ENCODE results near the gene UBE4A. TPM values are rescaled to one million over a fixed set of nuclear protein-coding genes. Genes with fewer than 3 reads are reported as not detected.

Gene UBE4A
- total RNA-seq, 1 donor from 2014 or later = 40.0 TPM

GRCh38 chr11:118418766-118419165 lies 59.4 kb downstream of the UBE4A start:
- DNase-seq = no peak
- intact Hi-C loops (cut with DNase I) = no loop called here
- TF ChIP-seq, protein P1, sequence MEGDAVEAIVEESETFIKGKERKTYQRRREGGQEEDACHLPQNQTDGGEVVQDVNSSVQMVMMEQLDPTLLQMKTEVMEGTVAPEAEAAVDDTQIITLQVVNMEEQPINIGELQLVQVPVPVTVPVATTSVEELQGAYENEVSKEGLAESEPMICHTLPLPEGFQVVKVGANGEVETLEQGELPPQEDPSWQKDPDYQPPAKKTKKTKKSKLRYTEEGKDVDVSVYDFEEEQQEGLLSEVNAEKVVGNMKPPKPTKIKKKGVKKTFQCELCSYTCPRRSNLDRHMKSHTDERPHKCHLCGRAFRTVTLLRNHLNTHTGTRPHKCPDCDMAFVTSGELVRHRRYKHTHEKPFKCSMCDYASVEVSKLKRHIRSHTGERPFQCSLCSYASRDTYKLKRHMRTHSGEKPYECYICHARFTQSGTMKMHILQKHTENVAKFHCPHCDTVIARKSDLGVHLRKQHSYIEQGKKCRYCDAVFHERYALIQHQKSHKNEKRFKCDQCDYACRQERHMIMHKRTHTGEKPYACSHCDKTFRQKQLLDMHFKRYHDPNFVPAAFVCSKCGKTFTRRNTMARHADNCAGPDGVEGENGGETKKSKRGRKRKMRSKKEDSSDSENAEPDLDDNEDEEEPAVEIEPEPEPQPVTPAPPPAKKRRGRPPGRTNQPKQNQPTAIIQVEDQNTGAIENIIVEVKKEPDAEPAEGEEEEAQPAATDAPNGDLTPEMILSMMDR (IDR thresholded peaks at IDR 0.05) = no peak
- Histone ChIP-seq H3K4me3 (no peak overlapping the region), H3K4me1 (no peaks in the 10 kb centered on the region), H3K9me3 (no peaks in the 10 kb centered on the region), H3K36me3 (no peaks in the 10 kb centered on the region), H3K27me3 (no peaks in the 10 kb centered on the region), H3K27ac (no peak overlapping the region)
- no peak for ATAC-seq

DNA sequence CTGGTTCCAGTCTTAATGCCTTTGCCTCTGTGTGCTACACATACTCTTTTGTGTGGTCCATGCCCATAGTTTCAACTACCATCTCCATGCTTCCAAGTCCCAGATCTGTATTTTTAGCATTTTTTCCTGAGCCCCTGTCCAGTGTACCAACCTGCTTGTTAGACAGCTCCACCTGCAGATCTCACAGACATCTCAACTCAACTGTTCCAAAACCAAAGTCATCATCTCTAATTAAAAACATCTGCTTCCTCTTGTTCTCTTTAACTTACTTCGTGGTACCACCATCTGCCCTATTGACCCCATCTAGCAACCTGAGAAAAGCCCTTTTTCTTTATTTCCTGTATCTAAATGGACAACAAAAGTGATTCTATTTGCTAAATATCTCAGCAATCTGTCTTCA lies 68.3 kb downstream of the UBE4A start:
- Histone ChIP-seq H3K27me3 (no peaks in the 10 kb centered on the region), H3K4me3 (no peak overlapping the region), H3K4me1 (no peaks in the 10 kb centered on the region), H3K36me3 (no peaks in the 10 kb centered on the region), H3K9me3 (no peaks in the 10 kb centered on the region), H3K27ac (no peak overlapping the region)
- TF ChIP-seq, protein P1 (IDR thresholded peaks at IDR 0.05) = no peak
- ATAC-seq (no peak), DNase-seq (no peak)
- intact Hi-C loops (cut with DNase I) = no loop called here

- intact Hi-C loops (cut with DNase I) = no loop called here
- H3K27me3 ChIP-seq = no peaks in the 10 kb centered on the region
- ATAC-seq (no peak), DNase-seq (no peak)
- peaks cover 7% of the 10 kb centered on the region for H3K4me1 ChIP-seq
- H3K4me3 ChIP-seq = no peak overlapping the region
- no peaks in the 10 kb centered on the region for H3K9me3 ChIP-seq
- TF ChIP-seq, protein P1 (IDR thresholded peaks at IDR 0.05) = no peak
- no peaks in the 10 kb centered on the region for H3K36me3 ChIP-seq
- no peak overlapping the region for H3K27ac ChIP-seq
Measured at GRCh38 chr11:118430956-118431355, 71.6 kb downstream of the UBE4A start.

- H3K36me3 ChIP-seq = no peaks in the 10 kb centered on the region
- H3K27ac ChIP-seq = no peak overlapping the region
- no peaks in the 10 kb centered on the region for H3K27me3 ChIP-seq
- no peaks in the 10 kb centered on the region for H3K9me3 ChIP-seq
- no peak for DNase-seq
- peaks cover 15% of the 10 kb centered on the region for H3K4me1 ChIP-seq
- intact Hi-C loops (cut with DNase I) = no loop called here
- ATAC-seq = no peak
- TF ChIP-seq, protein P1 (IDR thresholded peaks at IDR 0.05) = no peak
- peak overlapping the region; percentile 94 for H3K4me3 ChIP-seq
Measured at GRCh38 chr11:118434123-118434552, 74.7 kb downstream of the UBE4A start.

DNA sequence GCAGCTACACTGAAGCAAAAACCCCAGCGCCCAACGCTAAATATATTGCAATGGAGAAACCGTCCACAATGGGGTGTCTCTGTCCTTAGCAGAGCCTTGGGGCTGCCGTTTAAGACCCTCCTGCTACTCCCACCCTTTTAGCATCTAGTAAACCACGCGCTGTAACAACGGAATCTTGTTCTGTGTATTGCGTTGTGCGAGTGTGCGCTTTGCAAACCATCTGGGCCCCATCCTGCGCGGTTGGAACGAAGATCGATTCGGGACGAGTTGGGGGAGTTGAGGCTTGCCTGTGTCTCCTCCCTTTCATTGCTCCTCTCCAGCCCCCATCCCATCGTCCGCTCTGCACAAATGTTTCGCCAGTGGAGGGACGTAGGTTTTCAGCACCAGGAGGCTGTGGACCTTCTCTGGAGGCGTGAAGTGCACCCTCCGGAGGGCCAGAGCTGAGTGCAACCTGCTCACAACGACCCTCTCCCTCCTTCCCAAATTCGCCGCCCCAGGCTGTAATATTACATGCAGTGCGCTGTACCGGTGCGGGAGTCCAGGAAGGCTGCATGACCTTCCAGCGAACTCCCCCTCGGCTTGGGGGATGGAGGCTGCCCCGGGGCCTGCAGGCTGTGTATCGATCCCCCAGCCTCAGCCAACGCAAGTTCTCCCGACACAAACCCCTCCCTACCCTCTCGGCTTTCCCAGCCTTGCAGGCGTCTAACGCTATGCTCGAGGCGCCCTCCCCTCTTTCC lies 75.3 kb downstream of the UBE4A start:
- peak overlapping the region; percentile 78 for H3K27ac ChIP-seq
- no peaks in the 10 kb centered on the region for H3K27me3 ChIP-seq
- H3K36me3 ChIP-seq = no peaks in the 10 kb centered on the region
- intact Hi-C loops (cut with DNase I) = no loop called here
- peak overlapping the region; percentile 94 for H3K4me3 ChIP-seq
- DNase-seq = peak; percentile 66
- peaks cover 21% of the 10 kb centered on the region for H3K4me1 ChIP-seq
- TF ChIP-seq, protein P1 (IDR thresholded peaks at IDR 0.05) = no peak
- no peaks in the 10 kb centered on the region for H3K9me3 ChIP-seq
- no peak for ATAC-seq
